ENCODE measurements around the gene FGF1. TPM values are rescaled to one million over a fixed set of nuclear protein-coding genes. Genes with fewer than 3 reads are reported as not detected.
A peak's percentile ranks its signal among the peaks of the same experiment; 100 is the strongest.

FGF1 gene
- total RNA-seq, 4 donors from 2014 or later, result 0.81 to 1.3 (median 1.2) TPM

- H3K27me3 ChIP-seq, result no peaks in the 10 kb centered on the region
- no peaks in the 10 kb centered on the region for H3K9me3 ChIP-seq
- peak overlapping the region in 2 of 3 donors; percentile 6 to 59 for H3K27ac ChIP-seq
- no peak overlapping the region for H3K4me3 ChIP-seq (replicated peaks in 1 of 3)
- no peak for TF ChIP-seq CTCF (IDR thresholded peaks at IDR 0.05)
- no peak for TF ChIP-seq POLR2A (IDR thresholded peaks at IDR 0.05)
- no peaks in the 10 kb centered on the region for H3K36me3 ChIP-seq
- peaks cover 11 to 30% of the 10 kb centered on the region in 2 donors for H3K4me1 ChIP-seq
- DNase-seq, result peak; percentile 53 to 62
- intact Hi-C loops (cut with DNase I), result no loop called here
- 10 to 19% methylated on average over 9 of the region's 9 CpGs for whole genome bisulfite sequencing, 2 donors
These were observed 1.3 kb downstream of the FGF1 start for GRCh38 chr5:142684508-142685041.

- Histone ChIP-seq H3K9me3 (no peaks in the 10 kb centered on the region), H3K4me3 (replicated peaks in 1 of 3) (no peak overlapping the region), H3K27me3 (no peaks in the 10 kb centered on the region), H3K4me1 (peaks cover 11 to 30% of the 10 kb centered on the region in 2 donors), H3K36me3 (no peaks in the 10 kb centered on the region), H3K27ac (peak overlapping the region in 2 of 3 donors; percentile 6 to 59)
- no peak for TF ChIP-seq POLR2A (IDR thresholded peaks at IDR 0.05)
- no peak for TF ChIP-seq CTCF (IDR thresholded peaks at IDR 0.05)
- 78 to 95% methylated on average over 5 of the region's 5 CpGs for WGBS, 2 donors
- intact Hi-C loops (cut with DNase I), result no loop called here
- DNase-seq, result no peak
These were observed 1.9 kb downstream of the FGF1 start for GRCh38 chr5:142683881-142684505.

GRCh38 chr5:142683116-142683515 lies 2.8 kb downstream of the FGF1 start:
- intact Hi-C loops (cut with DNase I), result no loop called here
- WGBS, 2 donors, result 94 to 98% methylated on average over 3 of the region's 3 CpGs

GRCh38 chr5:142680605-142681259 lies 5.2 kb downstream of the FGF1 start:
- H3K27ac ChIP-seq, result no peak overlapping the region
- no peak overlapping the region for H3K4me3 ChIP-seq (replicated peaks in 1 of 3)
- H3K36me3 ChIP-seq, result no peaks in the 10 kb centered on the region
- WGBS, 2 donors, result 78 to 82% methylated on average over 5 of the region's 5 CpGs
- no peaks in the 10 kb centered on the region for H3K27me3 ChIP-seq
- H3K4me1 ChIP-seq, result peaks cover 6 to 19% of the 10 kb centered on the region in 2 donors
- intact Hi-C loops (cut with DNase I), result no loop called here
- DNase-seq, result peak; percentile 27 to 32
- TF ChIP-seq POLR2A (IDR thresholded peaks at IDR 0.05) (no peak), CTCF (IDR thresholded peaks at IDR 0.05) (no peak)
- no peaks in the 10 kb centered on the region for H3K9me3 ChIP-seq

More at GRCh38 chr5:142683116-142683515, 2.8 kb downstream of the FGF1 start:
- Histone ChIP-seq H3K9me3 (no peaks in the 10 kb centered on the region), H3K27me3 (no peaks in the 10 kb centered on the region), H3K4me1 (peaks cover 11 to 30% of the 10 kb centered on the region in 2 donors), H3K27ac (no peak overlapping the region), H3K4me3 (replicated peaks in 1 of 3) (no peak overlapping the region), H3K36me3 (no peaks in the 10 kb centered on the region)
- TF ChIP-seq CTCF (IDR thresholded peaks at IDR 0.05) (no peak), POLR2A (IDR thresholded peaks at IDR 0.05) (no peak)
- DNase-seq, result no peak

- no peak for DNase-seq
- no peak overlapping the region for H3K27ac ChIP-seq
- H3K36me3 ChIP-seq, result no peaks in the 10 kb centered on the region
- TF ChIP-seq CTCF (IDR thresholded peaks at IDR 0.05), result no peak
- 93 to 98% methylated on average over 2 of the region's 2 CpGs for WGBS, 2 donors
- intact Hi-C loops (cut with DNase I), result no loop called here
- no peaks in the 10 kb centered on the region for H3K27me3 ChIP-seq
- H3K4me3 ChIP-seq (replicated peaks in 1 of 3), result no peak overlapping the region
- H3K9me3 ChIP-seq, result no peaks in the 10 kb centered on the region
- H3K4me1 ChIP-seq, result peaks cover 0 to 9% of the 10 kb centered on the region in 2 donors
These were observed 6.1 kb downstream of the FGF1 start for GRCh38 chr5:142679744-142680143.
